Measurements from ENCODE around the gene GTF2F1. TPM values are rescaled to one million over a fixed set of nuclear protein-coding genes. Genes with fewer than 3 reads are reported as not detected.

GTF2F1 gene
- total and polyA plus RNA-seq, 9 of the 15 experiments (the other 6 are each of a cell fraction or from before 2014, with no cell fraction given): 4.7 to 75.4 (median 68.4) TPM

DNA sequence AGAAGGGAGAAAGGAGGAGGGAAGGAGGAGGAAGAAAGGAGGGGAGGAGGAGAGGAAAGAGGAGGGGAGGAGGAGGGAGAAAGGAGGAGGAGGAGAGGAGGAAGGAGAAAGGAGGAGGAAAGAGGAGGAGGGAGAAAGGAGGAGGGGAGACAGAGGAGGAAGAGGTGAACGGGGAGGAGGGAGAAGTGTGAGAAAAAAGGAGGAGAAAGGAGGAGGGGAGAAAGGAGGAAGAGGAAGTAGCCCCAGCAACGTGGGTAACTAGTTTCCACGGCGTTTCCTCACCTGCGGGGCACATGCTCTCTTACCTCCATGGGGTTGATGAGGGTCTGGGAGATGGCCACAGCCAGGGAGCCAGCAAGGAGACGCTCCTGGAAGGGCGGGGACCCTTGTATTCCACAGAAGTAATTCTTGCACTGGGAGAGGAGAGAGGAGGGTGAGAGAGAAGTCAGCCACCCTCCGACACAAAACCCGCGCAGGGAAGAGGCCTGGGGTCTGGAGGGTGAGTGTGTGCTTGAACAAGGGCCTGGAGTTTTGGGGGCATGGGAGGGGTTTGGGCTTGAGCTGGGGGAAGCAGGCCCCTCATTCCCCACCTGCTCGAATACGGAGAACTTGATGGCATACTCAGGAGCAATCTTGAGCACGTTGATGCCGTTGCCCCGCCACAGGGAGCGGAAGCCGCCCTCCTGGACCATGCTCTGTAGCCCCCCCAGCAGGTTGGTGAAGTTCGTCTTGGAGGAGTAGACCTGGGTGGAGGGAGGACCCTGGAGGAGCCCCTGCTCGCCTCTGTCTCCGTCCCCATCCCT, 36.7 kb upstream of the GTF2F1 start (continued):
- TF ChIP-seq MAZ (CRISPR knock-in tag; conservative IDR thresholded peaks at IDR 0.05 in 1 of 2, IDR thresholded peaks at IDR 0.05 in 1 of 2) (0 out of 4 replicates have a peak, but pooled peaks of 1 of the 2 experiments have one; percentile 29), SRSF9 (IDR thresholded peaks at IDR 0.05; ENCODE audit: borderline replicate concordance, low read depth, low read length) (no peak), PURB (CRISPR knock-in tag; IDR thresholded peaks at IDR 0.05; ENCODE audit: low read depth) (no peak), GATAD2A (IDR thresholded peaks at IDR 0.05) (peak; percentile 86), SNIP1 (IDR thresholded peaks at IDR 0.05; ENCODE audit: low read depth) (no peak), POLR2AphosphoS5 (IDR thresholded peaks at IDR 0.05; ENCODE audit: control insufficient read depth, insufficient read depth, low read depth, low read length) (no peak), ZNF12 (CRISPR knock-in tag; IDR thresholded peaks at IDR 0.05) (no peak), ZNF408 (CRISPR knock-in tag; IDR thresholded peaks at IDR 0.05; ENCODE audit: low read depth) (no peak), ZNF77 (CRISPR knock-in tag; IDR thresholded peaks at IDR 0.05) (no peak), SMARCE1 (IDR thresholded peaks at IDR 0.05) (0 out of 2 replicates have a peak, but pooled peaks have one; percentile 25), SUPT5H (IDR thresholded peaks at IDR 0.05) (peak; percentile 38), ZKSCAN3 (CRISPR knock-in tag; IDR thresholded peaks at IDR 0.05) (no peak), POLR2A (conservative IDR thresholded peaks at IDR 0.05) (peak; percentile 67), RNF2 (IDR thresholded peaks at IDR 0.05) (no peak), RBM17 (IDR thresholded peaks at IDR 0.05; ENCODE audit: borderline replicate concordance, low read depth, low read length) (no peak), MTA1 (IDR thresholded peaks at IDR 0.05; ENCODE audit: borderline replicate concordance) (peak; percentile 92), POLR2G (IDR thresholded peaks at IDR 0.05; ENCODE audit: low read depth, low read length) (peak; percentile 62), ZNF134 (CRISPR knock-in tag; conservative IDR thresholded peaks at IDR 0.05) (no peak), CXXC5 (CRISPR knock-in tag; IDR thresholded peaks at IDR 0.05) (peak; percentile 28; the same call in 1 of the 2 replicates), RAD51 (IDR thresholded peaks at IDR 0.05; ENCODE audit: borderline replicate concordance, low read depth) (no peak), POLR2B (IDR thresholded peaks at IDR 0.05; ENCODE audit: low read depth, partially characterized antibody) (peak; percentile 23), NFATC3 (IDR thresholded peaks at IDR 0.05) (no peak), L3MBTL2 (IDR thresholded peaks at IDR 0.05) (peak; percentile 78)
- TF ChIP-seq, protein P1, sequence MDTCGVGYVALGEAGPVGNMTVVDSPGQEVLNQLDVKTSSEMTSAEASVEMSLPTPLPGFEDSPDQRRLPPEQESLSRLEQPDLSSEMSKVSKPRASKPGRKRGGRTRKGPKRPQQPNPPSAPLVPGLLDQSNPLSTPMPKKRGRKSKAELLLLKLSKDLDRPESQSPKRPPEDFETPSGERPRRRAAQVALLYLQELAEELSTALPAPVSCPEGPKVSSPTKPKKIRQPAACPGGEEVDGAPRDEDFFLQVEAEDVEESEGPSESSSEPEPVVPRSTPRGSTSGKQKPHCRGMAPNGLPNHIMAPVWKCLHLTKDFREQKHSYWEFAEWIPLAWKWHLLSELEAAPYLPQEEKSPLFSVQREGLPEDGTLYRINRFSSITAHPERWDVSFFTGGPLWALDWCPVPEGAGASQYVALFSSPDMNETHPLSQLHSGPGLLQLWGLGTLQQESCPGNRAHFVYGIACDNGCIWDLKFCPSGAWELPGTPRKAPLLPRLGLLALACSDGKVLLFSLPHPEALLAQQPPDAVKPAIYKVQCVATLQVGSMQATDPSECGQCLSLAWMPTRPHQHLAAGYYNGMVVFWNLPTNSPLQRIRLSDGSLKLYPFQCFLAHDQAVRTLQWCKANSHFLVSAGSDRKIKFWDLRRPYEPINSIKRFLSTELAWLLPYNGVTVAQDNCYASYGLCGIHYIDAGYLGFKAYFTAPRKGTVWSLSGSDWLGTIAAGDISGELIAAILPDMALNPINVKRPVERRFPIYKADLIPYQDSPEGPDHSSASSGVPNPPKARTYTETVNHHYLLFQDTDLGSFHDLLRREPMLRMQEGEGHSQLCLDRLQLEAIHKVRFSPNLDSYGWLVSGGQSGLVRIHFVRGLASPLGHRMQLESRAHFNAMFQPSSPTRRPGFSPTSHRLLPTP (IDR thresholded peaks at IDR 0.05; ENCODE audit: borderline replicate concordance, extremely low read depth, insufficient read length): no peak
- TF ChIP-seq, protein P2, sequence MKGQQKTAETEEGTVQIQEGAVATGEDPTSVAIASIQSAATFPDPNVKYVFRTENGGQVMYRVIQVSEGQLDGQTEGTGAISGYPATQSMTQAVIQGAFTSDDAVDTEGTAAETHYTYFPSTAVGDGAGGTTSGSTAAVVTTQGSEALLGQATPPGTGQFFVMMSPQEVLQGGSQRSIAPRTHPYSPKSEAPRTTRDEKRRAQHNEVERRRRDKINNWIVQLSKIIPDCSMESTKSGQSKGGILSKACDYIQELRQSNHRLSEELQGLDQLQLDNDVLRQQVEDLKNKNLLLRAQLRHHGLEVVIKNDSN (CRISPR knock-in tag; IDR thresholded peaks at IDR 0.05): no peak
- TF ChIP-seq, protein P3, sequence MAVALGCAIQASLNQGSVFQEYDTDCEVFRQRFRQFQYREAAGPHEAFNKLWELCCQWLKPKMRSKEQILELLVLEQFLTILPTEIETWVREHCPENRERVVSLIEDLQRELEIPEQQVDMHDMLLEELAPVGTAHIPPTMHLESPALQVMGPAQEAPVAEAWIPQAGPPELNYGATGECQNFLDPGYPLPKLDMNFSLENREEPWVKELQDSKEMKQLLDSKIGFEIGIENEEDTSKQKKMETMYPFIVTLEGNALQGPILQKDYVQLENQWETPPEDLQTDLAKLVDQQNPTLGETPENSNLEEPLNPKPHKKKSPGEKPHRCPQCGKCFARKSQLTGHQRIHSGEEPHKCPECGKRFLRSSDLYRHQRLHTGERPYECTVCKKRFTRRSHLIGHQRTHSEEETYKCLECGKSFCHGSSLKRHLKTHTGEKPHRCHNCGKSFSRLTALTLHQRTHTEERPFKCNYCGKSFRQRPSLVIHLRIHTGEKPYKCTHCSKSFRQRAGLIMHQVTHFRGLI (CRISPR knock-in tag; IDR thresholded peaks at IDR 0.05): no peak

Data from K562 (cell line).